GM19463 (cell line): ENCODE results near the gene IQCE.
"Not testable (repeated sequence)": the region's sequence is repeated elsewhere in the genome, so short reads cannot be mapped to it uniquely, and the experiment has no call there.

Experiments used
- ATAC-seq: cut with Tn5 transposase; IDR thresholded peaks from one replicate; pipeline ENCODE4 v1.9.1; 2021; ENCODE audit warnings: mild to moderate bottlenecking, moderate library complexity; ENCODE audit not compliant: unreplicated experiment

Gene IQCE

GRCh38 chr7:2531796-2532110, 27.0 kb upstream of the IQCE start:
- not testable (repeated sequence) for ATAC-seq

- not testable (repeated sequence) for ATAC-seq
Observed at GRCh38 chr7:2532199-2532772, 26.5 kb upstream of the IQCE start.

- not testable (repeated sequence) for ATAC-seq
Observed at GRCh38 chr7:2532816-2533215, 26.0 kb upstream of the IQCE start.

DNA sequence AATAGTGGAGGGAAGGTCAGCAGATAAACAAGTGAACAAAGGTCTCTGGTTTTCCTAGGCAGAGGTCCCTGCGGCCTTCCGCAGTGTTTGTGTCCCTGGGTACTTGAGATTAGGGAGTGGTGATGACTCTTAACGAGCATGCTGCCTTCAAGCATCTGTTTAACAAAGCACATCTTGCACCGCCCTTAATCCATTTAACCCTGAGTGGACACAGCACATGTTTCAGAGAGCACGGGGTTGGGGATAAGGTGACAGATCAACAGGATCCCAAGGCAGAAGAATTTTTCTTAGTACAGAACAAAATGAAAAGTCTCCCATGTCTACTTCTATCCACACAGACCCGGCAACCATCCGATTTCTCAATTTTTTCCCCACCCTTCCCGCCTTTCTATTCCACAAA, 25.2 kb upstream of the IQCE start:
- ATAC-seq = not testable (repeated sequence)

GRCh38 chr7:2534214-2534613, 24.6 kb upstream of the IQCE start:
- not testable (repeated sequence) for ATAC-seq

DNA sequence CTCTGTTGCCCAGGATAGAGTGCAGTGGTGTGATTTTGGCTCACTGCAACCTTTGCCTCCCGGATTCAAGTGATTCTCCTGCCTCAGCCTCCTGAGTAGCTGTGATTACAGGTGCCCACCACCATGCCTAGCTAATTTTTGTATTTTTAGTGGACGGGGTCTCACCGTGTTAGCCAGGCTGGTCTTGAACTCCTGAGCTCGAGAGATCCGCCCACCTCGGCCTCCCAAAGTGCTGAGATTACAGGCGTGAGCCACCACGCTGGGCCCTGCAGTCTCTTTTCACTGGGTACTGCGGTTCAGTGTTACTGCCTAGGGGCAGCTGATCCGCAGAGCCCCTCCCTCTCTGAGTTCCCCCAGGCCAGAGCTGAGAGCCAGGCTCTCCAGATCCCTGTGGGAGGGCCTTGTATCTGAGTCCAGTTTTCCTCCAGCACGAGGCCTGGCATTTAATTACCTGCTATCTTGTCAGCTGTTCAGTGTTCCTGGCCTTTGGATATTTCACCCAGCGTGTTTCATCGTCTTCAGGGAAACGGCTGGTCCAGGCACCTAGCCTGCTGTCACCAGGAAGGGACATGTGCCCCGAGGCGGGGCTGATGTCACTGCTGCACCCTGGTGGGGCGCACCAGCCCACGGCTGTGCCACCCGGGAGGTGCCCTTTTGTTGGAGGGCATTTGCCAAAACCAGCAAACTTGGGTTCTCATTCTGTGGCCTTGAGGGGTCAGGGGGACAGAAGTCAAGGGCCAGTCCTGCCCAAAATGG, 22.7 kb upstream of the IQCE start:
- not testable (repeated sequence) for ATAC-seq

- ATAC-seq = no peak
Observed at GRCh38 chr7:2537981-2538851, 20.6 kb upstream of the IQCE start.

GRCh38 chr7:2539031-2539911, 19.5 kb upstream of the IQCE start:
- no peak for ATAC-seq

- no peak for ATAC-seq
Observed at GRCh38 chr7:2540133-2540532, 18.6 kb upstream of the IQCE start.

DNA sequence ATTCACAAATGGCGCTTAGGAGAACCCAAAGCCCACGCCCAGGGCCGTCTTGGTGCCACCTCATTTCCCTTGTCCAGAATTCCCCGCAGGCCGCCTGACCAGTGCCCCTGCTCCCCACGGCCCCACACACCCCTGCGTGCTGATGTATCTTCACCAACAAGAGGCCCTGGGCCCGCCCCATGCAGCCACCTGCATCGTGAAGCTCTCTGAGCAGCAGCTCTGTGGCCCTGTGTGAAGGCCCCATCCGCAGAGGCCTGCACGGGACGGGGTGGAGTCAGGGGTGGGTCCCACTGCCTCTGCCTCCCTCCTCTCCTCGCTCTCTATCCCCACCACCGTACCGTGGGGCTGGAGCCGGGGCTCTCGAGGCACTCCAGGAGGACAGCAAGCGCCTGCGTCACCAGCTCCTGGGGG, 18.1 kb upstream of the IQCE start:
- no peak for ATAC-seq

DNA sequence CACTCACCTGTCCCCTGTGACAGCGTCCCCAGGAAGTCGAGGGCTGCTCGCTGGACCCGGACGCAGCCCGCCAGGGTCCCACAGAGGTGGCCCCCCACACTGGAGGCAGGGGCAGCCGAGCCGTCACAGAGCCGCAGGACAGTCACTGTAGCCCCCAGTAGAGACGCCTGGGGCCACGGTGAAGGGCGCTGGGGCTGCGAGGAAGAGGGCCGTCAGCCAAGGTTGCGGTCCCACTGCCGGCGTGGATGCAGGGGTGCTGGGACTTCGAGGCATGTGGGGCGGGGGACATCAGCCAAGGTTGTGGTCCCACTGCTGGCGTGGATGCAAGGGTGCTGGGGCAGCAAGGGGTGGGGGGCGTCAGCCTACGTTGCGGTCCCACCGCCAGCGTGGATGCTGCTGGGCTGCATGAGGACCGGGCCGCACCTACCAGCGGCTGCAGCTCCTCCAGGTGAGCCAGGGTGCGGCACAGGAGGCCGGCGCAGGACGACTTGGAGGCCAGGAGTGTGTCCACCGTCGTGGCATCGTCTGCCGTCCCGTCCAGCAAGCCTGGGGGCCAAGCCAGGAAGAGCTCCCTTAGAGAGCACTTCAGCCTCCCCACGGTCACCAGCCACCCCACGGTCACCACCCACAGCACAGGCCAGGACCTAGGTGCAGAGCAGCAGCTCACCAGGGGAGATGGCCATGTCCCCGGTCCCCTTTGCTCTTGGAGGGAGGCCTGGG, 17.3 kb upstream of the IQCE start:
- no peak for ATAC-seq

DNA sequence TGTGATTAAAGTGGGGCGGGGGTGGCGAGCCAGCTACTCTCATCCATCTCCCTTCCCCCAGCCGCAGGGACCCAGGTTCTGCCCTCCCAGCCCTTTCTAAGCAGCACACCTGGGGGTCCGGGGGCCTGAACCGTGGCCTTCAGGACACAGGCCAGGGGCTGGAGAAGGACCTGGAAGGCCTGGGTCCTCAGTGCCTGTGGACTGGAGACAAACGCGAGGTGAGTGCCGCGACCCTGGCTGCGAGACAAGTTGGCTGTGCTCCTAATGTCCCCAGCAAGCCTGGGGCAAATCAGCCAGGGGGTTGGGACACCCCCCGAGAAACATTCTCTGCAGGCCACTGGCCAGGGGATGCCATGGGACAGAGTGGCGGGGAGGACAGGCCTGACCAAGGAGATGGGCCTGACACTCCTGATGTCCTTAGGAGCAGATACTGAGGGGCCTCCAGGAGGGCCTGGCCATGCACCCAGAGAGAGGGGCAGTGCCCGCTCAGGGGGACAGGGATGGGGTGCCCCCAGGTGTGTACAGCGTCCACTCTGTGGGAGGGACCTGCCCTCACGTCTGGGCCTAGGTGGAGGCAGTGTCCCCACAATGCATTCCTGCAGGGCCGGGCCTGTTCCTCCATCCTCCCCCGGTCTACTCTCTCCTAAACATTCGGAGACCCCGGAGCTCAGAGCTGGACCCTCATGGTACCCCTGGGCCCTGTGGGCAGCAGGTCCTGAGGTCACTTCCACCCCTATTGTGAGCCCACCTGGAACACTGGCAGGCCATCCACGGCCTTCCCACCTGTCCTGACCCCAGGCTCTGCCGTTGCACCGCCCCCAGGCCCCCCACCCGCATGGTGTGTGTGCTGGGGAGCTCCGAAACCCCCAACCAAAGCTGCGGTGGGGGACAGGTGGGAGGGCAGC, 16.5 kb upstream of the IQCE start:
- no peak for ATAC-seq

GRCh38 chr7:2542916-2543871, 15.6 kb upstream of the IQCE start:
- ATAC-seq = no peak

- no peak for ATAC-seq
Observed at GRCh38 chr7:2544541-2545188, 14.1 kb upstream of the IQCE start.

GRCh38 chr7:2545746-2546425, 12.9 kb upstream of the IQCE start:
- ATAC-seq = no peak

- ATAC-seq = no peak
Observed at GRCh38 chr7:2546776-2547586, 11.8 kb upstream of the IQCE start.
